Lower lobe of right lung (tissue), 2 donors: ENCODE data around the gene SCEL. TPM values are rescaled to one million over a fixed set of nuclear protein-coding genes. Genes with fewer than 3 reads are reported as not detected.

Experiments
- ATAC-seq, 2 donors: fragments of 200-7000 bp; cut with Tn5 transposase; one replicate each; pipeline ENCODE4 v1.9.1; 2020 to 2022; ENCODE audit warnings: mild to moderate bottlenecking in 2 of 2, moderate library complexity in 2 of 2
- DNase-seq: peaks from one replicate; pipeline ENCODE4 v3.0.0-alpha.2; 2020
- H3K27ac ChIP-seq: fragments of 200-600 bp; one replicate; pipeline ENCODE4 v1.8.0; 2022
- H3K27me3 ChIP-seq: fragments of 200-600 bp; one replicate; pipeline ENCODE4 v1.8.0; 2022; ENCODE audit warnings: low read depth
- H3K36me3 ChIP-seq: fragments of 200-600 bp; one replicate; pipeline ENCODE4 v1.8.0; 2022; ENCODE audit warnings: mild to moderate bottlenecking
- H3K4me1 ChIP-seq: fragments of 200-600 bp; one replicate; pipeline ENCODE4 v1.8.0; 2022
- H3K4me3 ChIP-seq: fragments of 200-600 bp; one replicate; pipeline ENCODE4 v1.8.0; 2022; ENCODE audit warnings: mild to moderate bottlenecking
- H3K9me3 ChIP-seq: fragments of 200-600 bp; one replicate; pipeline ENCODE4 v1.8.0; 2022
- CTCF ChIP-seq: fragments of 200-600 bp; IDR thresholded peaks from one replicate; pipeline ENCODE4 v1.8.0; 2022; ENCODE audit warnings: antibody characterized with exemption, mild to moderate bottlenecking
- intact Hi-C: fragments of 100-400 bp; cut with DNase I; formaldehyde crosslinking; loops from one replicate; pipeline ENCODE4 v1.11.0; 2022
- total RNA-seq: library from RNA; stranded (reverse); fragmentation: NEBNext Ultra II Directional; extraction: Animal tissue kit (Norgen Biotek cat#: 25700); gene quantifications from one replicate; pipeline ENCODE4 v1.2.1, GENCODE V29; 2021
- donor health status: DM: no; HTN: yes; CAD: no; lungs with severe emphysema.

SCEL gene
- total RNA-seq, 1 donor from 2014 or later = 54.8 TPM

- H3K36me3 ChIP-seq = no peaks in the 10 kb centered on the region
- no peak overlapping the region for H3K4me3 ChIP-seq
- intact Hi-C loops = no loop called here
- H3K27me3 ChIP-seq = no peaks in the 10 kb centered on the region
- H3K27ac ChIP-seq = no peak overlapping the region
- no peak for ATAC-seq
- H3K4me1 ChIP-seq = no peaks in the 10 kb centered on the region
- TF ChIP-seq CTCF = no peak
- no peaks in the 10 kb centered on the region for H3K9me3 ChIP-seq
- no peak for DNase-seq
These were observed 37.7 kb upstream of the SCEL start for GRCh38 chr13:77497835-77498234.

GRCh38 chr13:77502104-77502720 lies 33.3 kb upstream of the SCEL start:
- ATAC-seq (no peak), DNase-seq (no peak)
- no peaks in the 10 kb centered on the region for H3K9me3 ChIP-seq
- H3K36me3 ChIP-seq = no peaks in the 10 kb centered on the region
- no peaks in the 10 kb centered on the region for H3K4me1 ChIP-seq
- intact Hi-C loops = no loop called here
- no peak overlapping the region for H3K27ac ChIP-seq
- no peak for TF ChIP-seq CTCF
- no peaks in the 10 kb centered on the region for H3K27me3 ChIP-seq
- no peak overlapping the region for H3K4me3 ChIP-seq

GRCh38 chr13:77503398-77503797 lies 32.1 kb upstream of the SCEL start:
- ATAC-seq = no peak
- H3K27me3 ChIP-seq = no peaks in the 10 kb centered on the region
- H3K36me3 ChIP-seq = no peaks in the 10 kb centered on the region
- intact Hi-C loops = no loop called here
- H3K27ac ChIP-seq = no peak overlapping the region
- H3K9me3 ChIP-seq = no peaks in the 10 kb centered on the region
- TF ChIP-seq CTCF = no peak
- H3K4me3 ChIP-seq = no peak overlapping the region
- no peaks in the 10 kb centered on the region for H3K4me1 ChIP-seq
- no peak for DNase-seq

GRCh38 chr13:77506874-77507273 lies 28.6 kb upstream of the SCEL start:
- DNase-seq (no peak), ATAC-seq (no peak)
- peak; percentile 22 for TF ChIP-seq CTCF
- H3K9me3 ChIP-seq = no peaks in the 10 kb centered on the region
- H3K36me3 ChIP-seq = no peaks in the 10 kb centered on the region
- H3K27ac ChIP-seq = no peak overlapping the region
- H3K27me3 ChIP-seq = no peaks in the 10 kb centered on the region
- no peak overlapping the region for H3K4me3 ChIP-seq
- intact Hi-C loops = no loop called here
- peaks cover 4% of the 10 kb centered on the region for H3K4me1 ChIP-seq

- TF ChIP-seq CTCF = no peak
- H3K27ac ChIP-seq = no peak overlapping the region
These were observed 27.4 kb upstream of the SCEL start for GRCh38 chr13:77507931-77508776.

More at GRCh38 chr13:77507931-77508776, 27.4 kb upstream of the SCEL start:
- Histone ChIP-seq H3K4me3 (no peak overlapping the region), H3K27me3 (no peaks in the 10 kb centered on the region), H3K9me3 (no peaks in the 10 kb centered on the region), H3K36me3 (no peaks in the 10 kb centered on the region), H3K4me1 (peaks cover 4% of the 10 kb centered on the region)
- DNase-seq = no peak
- intact Hi-C loops = no loop called here
- peak in 1 of 2 donors; percentile 61 for ATAC-seq
